ENCODE measurements around the gene VGLL4.

Gene VGLL4

DNA sequence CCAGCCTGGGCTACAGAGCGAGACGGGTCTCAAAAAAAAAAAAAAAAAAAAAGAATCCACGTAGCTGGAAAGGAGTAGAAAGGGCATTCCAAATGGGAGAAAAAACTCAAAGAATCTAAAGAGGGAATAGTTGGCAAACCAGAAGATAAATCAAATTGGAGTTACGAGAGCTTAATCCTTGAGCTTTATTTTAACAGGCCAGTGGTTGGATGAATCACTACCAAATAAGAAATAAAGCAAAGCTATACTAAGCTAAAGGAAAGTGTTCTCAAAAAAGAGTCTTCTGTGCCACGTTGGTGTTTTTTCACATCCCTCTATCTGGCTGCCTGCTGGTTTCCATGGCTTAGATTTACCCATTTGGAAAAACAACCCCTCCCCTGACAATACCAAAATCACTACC is 14.0 kb downstream of the VGLL4 start:
- in situ Hi-C loops (cut with HindIII; ENCODE audit: low sequenced_read_pairs) = no loop called here

DNA sequence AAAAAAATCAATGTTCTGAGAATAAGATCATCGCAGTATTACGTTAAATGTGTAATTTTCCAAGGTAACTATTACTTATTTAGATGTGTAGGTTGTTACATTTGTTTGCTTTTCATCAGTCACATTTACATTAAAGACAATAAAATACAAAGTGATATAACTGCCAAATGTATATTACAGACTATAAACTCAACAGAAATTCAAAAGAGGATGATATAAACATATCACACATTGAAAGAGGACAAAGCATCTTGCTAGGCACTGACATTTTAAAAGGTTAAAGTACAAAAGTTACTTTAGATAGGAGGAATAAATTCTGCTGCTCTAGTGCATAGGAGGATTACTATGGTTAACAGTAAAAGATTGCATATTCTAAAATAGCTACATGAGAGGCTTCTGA is 16.1 kb downstream of the VGLL4 start:
- in situ Hi-C loops (cut with HindIII; ENCODE audit: low sequenced_read_pairs) = no loop called here

DNA sequence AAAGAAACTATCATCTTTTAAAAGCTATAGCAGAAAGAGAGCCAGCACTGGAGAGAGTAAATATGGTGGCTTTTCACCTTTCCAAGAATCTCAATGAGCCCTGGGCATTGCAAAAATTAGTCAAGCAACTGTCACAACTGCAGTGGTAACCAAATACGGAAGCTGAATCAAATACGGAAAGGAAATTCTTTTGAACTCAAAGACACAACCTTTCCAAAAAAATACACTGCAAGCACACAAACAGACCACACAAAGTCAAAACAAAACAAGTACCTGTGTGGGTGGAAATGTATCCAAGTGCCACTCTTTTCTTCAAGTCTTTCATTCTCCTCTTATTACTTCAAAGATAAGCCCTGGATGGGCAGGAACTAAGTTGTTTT is 17.6 kb downstream of the VGLL4 start:
- in situ Hi-C loops (cut with HindIII; ENCODE audit: low sequenced_read_pairs) = no loop called here

DNA sequence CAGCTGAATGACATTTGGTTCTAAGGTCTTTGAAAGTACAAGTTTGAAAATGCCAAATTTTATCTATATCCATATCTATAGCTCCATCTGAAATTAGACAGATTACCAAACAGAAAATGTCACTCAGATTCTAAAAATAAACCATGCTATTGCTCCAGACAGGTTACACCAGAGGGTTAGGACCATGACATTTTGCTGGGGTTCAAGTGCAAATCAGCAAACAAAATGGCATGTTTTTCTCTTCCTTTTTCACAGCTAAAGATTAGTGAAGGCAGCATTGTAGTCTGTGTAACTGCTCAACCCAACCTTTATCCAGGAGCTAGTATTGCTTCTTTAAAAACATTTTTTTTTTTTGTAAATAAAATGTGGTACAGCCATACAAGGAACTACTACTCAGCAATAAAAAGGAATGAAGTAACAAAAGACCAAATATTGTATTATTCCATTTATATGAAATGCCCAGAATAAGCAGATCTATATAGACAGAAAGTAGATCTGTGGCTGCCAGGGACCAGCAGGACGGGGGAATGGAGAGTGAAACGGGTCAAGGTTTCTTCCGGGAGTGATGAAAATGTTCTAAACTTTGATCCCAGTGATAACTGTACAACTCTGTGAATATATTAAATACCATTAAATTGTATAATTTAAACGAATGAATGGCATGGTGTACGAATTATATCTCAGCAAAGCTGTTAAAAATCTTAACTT is 18.2 kb downstream of the VGLL4 start:
- in situ Hi-C loops (cut with HindIII; ENCODE audit: low sequenced_read_pairs) = no loop called here

DNA sequence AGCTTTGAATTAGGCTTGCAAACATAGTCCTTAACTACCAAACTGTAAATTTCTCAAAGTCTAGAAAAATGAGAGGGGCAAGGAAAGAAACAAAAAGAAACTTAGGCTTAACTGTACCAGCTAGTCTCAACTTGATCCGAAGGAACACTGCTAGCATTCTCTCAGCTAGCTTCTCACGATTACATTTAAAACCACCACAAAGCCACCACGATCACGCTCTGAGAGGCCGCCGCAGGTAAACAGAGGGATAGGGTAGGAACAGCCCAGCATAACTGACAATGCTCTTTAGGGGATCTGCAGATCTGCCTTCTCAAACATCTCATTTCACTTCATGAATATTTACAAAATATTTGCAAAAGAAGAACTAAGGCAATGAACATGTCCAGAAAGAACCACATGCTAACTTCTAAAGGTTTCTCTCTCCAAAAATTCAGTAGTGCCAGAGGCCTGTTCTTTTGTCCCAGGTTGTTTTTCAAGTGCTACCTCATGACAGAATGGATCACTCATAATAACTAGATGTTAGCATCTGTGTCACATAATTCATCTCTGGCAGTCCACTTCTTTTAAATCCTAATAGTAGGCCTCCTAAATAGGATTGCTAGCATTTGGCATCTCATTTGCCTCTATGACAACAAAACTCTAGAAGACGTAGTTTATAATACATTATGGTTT is 18.9 kb downstream of the VGLL4 start:
- in situ Hi-C loops (cut with HindIII; ENCODE audit: low sequenced_read_pairs) = no loop called here

DNA sequence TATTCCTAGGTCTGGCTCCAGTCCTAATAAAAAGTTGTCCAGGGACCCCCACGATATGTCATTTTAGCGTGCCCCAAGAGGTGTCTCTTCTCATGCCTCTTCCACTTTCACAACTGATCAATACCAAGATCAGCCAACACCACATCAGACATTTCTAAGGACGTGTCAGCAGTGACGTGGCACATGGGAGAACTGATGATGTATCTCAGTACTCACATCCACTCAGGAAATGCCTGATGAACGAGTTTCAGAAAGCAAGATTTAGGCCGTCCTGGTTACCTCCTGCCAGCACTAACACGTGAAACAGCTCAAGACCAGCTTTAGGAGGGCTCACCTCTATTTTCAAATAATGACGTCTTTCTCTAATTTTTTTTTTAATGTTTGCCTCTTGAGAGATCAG is 19.6 kb downstream of the VGLL4 start:
- in situ Hi-C loops (cut with HindIII; ENCODE audit: low sequenced_read_pairs) = no loop called here

DNA sequence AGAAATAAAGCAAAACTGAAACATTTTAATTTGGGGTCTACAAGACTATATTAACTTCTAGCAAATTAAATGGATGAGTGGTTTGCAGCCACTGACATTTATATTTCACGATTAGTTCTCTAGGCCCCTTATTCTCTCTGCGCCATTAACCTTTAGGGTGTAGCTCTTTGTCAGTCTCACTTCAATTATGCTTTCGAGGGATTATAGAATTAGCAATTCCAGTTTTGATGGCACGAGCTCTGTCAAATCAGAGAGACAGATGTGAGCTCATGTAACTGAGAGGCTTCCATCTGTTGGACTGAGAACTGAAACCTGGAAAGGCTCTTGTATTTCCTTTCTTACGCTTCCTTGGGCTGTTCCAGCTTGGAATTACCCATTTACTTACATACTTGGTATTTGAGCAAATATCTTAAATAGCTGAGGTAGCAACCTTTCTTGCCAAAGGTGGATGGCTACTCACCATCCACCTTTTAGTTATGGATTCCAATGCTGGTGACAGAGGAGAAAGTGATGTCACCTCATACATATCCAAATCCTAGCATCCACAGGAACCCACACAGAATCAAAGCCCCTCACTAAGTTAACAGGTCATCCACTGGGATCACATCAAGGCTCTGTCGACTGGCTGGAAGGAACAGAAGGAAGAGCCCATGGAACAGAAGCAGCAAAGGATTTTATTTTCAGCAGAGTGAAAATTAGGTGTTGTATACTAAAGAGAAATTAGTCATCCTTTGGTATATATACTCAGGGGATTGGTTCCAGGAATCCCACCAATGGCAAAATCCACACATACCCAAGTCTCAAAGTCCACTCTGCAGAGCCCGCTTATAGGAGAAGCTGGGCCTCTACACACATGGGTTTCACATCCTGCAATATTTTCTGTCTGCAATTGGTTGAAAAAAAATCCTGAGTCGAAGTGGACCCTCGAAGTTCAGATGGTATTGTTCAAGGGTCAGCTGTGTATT is 20.8 kb downstream of the VGLL4 start:
- in situ Hi-C loops (cut with HindIII; ENCODE audit: low sequenced_read_pairs) = no loop called here

DNA sequence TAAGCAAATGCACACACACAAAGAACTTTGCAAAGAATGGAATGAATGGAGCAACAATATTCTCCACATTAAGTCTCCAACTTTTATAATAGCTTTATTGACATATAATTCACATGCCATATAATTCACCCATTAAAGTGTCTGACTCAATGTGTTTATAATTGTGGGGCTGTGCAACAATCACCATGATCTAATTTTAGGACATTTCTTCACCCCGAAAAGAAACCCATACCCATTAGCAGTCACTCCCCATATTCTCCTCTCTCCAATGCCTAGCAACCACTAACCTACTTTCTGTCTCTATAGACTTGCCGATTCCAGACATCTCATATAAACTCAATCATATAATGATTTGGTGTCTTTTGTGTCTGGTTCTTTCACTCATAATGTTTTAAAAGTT is 22.6 kb downstream of the VGLL4 start:
- in situ Hi-C loops (cut with HindIII; ENCODE audit: low sequenced_read_pairs) = no loop called here

DNA sequence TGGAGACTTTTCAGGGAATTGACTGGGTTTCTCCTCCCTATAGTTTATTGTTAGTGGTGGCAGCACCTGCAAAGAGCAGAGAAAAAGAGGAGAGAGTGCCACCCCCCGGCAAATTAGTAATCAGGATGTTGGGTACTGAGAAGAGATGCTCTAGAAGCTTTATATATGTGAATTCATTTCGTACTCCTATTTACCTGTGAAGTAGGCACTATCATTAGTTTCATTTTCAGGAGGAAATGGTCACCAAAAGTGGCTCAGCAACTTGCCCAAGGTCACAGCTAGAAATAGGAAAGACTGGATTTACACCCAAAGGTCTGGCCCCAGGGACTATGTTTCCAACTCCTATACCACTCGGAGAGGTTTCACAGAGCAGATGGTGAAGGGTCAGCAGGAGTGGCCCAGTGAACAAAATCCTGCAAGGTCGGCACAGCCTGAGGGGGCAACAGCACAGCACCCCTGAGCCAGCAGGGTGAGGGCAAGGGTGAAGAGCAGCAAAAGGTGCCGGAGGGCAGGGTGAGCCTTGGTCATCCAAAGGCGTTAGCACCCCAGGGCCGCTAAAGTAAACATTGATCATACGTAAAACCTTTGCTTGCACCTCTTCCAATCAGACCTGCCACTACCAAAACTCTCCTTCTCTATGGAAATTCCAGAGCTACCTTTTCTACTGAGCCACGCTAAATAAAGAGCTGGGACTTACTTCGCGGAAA is 23.6 kb downstream of the VGLL4 start:
- in situ Hi-C loops (cut with HindIII; ENCODE audit: low sequenced_read_pairs) = no loop called here

DNA sequence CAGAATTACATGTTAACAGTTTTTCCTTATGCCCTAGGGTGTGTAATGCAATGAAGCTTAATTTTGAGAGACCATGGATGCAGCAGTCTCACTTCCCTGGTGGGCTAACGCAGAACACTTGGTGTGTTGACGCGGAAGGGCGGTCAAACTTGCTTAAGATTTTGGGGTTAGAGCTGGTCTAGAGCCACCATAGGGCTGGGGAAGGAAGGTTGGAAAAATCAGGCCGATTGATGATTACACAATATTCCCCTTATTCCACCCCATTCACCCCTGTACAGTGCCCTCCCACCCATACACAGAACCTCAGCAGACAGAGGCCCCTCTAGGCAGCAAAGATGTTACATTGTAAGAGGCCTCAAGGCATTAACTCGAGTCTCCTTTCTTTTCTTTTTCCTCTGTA is 24.3 kb downstream of the VGLL4 start:
- in situ Hi-C loops (cut with HindIII; ENCODE audit: low sequenced_read_pairs) = no loop called here

DNA sequence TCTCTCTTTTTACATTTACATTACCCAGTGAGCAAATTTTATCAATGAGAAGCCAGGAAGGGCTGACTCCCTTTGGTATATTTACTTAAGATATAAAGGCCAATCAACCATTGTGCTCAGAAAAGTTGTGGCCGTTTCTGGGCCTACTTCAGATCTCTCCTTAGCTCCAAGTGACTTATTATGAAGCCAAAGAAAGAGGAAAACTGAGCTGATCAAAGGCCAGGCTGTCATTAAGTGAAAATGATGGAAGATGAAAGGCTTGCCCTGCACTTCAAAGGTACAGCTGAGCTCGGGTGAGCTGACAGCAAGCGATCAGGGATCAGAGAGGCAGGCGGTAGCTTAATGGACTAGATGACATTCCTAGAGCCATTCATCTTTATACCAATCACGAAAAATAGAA is 24.8 kb downstream of the VGLL4 start:
- in situ Hi-C loops (cut with HindIII; ENCODE audit: low sequenced_read_pairs) = no loop called here

DNA sequence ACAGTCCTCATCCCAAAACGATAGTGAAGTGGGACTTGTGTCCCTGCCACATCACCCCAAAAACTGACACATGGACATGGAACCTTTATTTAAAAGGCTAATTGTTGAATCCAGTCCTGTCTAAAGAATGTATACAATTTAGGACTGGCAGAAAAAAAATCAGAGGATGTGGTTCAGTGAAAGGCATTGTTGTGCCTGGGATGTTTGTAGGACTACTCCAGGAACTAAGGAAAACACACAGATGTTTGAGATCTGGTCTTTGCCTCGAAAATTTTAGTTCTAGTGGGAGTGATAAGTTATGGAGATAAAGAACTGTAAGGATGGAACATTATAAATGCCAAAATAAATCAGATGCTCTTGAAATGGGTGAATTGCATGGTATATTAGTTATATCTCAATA is 27.2 kb downstream of the VGLL4 start:
- in situ Hi-C loops (cut with HindIII; ENCODE audit: low sequenced_read_pairs) = no loop called here

DNA sequence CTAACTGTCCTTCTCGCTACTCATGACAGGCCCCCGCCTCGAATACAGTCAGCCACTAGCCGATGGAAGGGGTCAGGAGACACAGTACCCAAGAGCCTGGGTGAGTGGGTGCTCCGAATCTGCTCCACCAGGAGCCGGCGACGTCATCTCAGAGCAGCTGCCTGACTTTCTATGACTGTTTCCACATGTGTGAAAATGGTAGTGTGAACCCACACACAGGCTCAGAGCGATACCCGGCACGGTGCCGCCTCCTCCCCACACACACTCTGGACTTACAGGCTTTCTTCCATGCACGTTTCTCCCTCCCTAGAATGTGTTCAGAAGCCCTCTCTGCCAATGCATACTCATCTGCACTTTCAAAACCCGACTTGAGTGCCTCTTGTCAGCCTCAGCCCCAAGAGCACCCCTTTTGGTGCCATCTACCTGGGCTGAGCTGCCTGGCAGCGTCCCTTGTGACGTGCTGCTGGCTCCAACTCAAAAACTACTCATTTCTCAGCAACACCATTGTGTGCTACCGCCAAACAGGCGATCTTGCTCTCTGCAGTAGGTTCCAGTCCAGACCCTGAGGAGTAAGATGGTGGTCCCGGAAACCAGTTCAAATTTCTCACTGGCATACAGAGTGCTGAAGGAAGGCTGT is 29.7 kb downstream of the VGLL4 start:
- in situ Hi-C loops (cut with HindIII; ENCODE audit: low sequenced_read_pairs) = no loop called here

DNA sequence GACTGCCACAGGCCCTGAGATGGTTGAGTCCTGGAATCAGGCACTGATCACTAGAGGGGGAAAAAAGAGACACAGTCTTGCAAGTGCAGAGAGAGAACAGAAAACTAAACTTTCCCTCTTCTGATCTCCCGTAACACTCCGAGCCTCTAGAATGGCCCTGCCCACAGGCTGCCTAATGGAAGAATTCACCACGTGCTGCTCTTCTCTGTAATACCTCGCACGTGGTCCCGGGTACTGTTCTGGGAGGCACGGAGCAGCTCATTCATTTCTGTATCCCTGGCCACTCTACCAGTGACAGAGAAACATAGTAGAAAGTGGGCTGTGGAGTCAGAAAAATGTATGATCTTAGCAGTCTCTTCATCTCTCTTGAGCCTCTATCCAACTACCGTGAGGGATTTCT is 30.4 kb downstream of the VGLL4 start:
- in situ Hi-C loops (cut with HindIII; ENCODE audit: low sequenced_read_pairs) = no loop called here

DNA sequence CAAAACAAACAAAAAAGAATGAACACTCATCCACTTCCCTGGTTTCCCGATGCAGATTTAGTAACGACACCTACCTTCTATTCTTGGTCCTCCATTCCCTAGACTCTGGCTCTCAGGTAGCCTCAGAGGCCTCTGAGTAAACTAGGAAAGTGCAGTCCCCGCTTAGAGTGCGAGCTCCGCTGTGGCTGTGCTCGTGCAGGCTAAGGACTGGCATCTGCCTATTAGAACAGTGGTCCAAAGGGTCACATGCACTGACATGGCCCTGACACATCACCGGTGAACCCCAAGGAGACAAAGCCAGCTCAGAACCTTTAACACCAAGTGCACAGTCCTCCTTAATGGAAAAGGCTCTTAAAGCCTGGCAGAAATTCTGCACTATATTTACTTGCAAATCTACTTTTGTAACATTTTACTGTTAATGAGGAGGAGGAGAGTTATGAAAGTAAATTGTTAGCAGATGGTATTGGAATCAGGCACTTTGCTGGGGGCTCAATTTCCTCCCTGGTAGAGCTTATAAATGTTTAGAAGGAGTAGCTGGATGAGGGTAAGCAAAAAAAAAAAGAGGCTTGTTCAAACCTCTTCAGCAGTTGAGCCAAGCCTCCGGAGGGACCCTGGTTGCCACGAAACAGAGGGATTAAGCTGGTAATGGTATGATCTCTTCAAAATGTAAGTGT is 31.1 kb downstream of the VGLL4 start:
- in situ Hi-C loops (cut with HindIII; ENCODE audit: low sequenced_read_pairs) = no loop called here

DNA sequence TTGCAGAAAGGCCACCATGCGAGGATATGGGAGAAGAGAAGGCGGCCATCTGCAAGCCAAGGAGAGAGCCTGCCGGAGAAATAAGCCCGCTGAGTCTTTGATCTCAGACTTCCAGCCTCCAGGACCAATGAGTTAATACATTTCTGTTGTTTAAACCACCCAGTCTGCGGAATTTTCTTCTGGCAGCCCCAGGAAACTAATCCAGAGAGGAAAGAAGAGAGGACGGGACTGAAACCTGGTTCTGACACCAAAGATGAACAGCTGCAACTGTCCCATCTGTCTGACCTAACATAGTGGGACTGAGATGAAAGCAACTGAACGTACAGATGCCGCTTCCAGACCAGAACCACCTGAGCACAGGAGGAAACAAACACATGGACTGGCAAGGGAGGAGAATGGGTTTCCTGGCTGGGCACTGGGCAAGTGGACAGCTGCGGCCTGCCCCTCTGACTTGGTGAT is 32.3 kb downstream of the VGLL4 start:
- in situ Hi-C loops (cut with HindIII; ENCODE audit: low sequenced_read_pairs) = no loop called here

DNA sequence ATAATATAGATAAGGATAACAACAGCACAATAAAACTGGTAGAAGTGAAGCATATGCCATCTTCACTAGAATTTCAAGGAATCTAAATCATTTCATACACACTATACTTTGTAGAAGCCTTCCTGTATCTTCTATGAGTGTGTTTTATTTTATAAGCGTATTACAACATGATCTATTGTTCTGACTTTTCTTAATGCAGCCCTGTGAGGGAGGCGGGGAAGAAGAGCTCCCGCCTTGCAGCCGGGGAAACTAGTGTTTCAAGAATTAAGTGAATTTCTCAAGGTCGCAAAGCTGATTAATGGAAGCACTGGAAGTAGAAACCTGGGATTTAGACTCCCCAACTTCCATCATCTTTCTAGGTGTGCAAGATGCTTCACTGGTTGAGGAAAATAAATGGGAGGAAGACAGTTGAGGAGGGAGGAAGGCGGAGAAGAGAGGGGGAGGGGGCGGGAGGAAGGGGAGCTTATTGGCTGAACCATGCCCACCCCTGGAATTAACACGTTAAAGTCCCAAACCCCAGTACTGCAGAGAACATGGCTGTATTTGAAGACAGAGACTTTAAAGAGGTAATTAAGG is 32.9 kb downstream of the VGLL4 start:
- in situ Hi-C loops (cut with HindIII; ENCODE audit: low sequenced_read_pairs) = no loop called here

DNA sequence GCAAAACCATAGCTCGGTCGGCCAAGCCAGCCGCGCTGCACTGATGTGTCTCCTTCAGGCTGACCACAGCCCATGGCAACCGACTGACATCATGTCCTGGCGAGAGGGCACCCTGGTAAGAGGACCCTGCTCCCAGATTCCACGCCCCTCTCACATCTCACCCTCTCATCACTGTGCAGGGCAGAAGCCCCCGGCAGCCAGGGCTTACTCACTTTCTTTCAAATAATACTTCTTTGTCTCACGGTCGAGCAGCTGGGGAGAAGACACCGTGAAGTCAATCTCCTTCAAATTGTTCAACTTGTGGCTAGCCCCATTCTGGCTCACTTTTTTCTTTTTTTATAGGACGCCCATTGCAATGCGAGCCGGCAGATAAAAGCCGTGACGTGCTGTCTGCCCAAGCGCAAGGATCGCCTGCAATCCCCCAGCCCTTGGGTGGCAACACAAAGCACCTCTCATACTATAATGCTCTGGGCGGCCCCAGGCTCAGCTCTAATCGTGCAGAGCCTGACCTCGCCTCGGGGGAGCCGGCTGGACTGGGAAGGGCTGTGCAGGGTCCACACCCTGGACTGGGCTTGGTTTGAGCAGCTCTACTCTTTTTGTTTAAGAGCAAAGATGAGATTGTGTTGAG is 33.6 kb downstream of the VGLL4 start:
- in situ Hi-C loops (cut with HindIII; ENCODE audit: low sequenced_read_pairs) = no loop called here

DNA sequence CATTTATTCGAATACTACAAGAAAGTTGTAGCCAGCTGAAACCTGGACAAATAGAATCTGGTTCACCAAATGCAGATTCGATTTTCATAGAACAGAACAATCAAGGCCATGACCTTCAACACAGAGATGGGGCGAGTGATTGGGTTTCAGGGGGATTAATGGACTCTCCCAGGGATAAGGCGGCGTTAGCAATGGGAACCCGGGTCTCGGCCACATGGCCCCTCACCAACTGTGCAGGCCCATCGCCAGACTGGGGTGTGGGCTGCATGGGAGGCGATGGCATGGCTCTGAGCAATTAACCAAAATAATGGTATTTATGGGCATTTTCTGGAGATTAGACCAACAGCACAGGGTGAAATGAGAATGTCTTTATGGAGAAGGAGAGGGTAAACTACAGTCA is 34.2 kb downstream of the VGLL4 start:
- in situ Hi-C loops (cut with HindIII; ENCODE audit: low sequenced_read_pairs) = no loop called here
